ENCODE results near the gene ZNF175.
A peak's percentile ranks its signal among the peaks of the same experiment; 100 is the strongest.

ZNF175 gene

DNA sequence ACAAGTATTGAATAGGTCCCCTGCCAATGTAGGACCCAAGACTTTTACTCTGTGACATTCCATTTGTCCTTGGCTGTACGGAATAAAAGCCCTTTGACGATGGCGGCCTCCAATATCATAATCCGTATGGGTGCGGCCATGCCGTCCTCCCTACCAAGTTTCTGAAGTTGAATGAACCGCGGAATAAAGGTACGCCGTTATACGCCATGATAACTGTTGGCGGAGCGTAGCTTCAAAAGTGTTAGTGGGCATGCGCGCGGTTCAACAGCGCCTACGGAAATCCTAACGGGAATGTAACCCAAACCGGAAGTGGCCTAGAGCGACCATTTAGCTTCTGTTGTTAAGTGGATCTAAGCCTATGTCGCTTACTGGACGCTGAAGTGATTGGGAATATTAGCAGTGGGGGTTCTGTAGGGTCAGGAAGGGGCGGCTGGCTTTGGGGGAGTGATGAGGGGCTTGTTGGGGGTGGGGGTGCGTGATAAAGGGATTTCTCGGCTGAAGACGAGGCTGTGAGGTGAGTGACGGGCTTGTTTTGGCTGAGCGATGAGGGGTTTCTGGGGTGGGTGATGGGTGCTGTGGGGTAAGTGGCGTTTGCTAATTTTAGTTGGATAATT, at the start of gene ZNF175:
Gene ZNF175 (plus strand): TSS at position 322 of the 614 bp plus-strand sequence. CDS start 2,047 bp downstream, outside the sequence.
- peak; percentile 83 for DNase-seq

DNA sequence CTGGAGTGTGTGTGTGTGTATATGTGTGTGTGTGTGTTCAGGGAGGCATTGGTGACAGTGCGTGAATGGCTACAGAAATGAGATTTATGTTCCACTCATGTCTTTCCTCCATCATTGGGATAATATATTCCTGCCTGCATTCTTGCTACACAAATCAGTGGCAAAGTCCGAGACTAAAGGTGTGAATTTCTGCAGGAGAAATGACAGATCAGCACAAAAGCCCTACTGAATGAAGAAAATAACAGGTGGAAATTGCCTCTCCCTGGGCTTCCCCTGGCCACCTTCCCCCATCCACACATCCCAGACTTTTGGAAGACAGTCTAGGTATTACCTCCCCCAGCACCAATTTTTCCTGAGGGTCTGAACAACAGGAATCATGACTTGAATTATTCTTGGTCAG, 49.7 kb upstream of the ZNF175 start:
- DNase-seq, result no peak

DNA sequence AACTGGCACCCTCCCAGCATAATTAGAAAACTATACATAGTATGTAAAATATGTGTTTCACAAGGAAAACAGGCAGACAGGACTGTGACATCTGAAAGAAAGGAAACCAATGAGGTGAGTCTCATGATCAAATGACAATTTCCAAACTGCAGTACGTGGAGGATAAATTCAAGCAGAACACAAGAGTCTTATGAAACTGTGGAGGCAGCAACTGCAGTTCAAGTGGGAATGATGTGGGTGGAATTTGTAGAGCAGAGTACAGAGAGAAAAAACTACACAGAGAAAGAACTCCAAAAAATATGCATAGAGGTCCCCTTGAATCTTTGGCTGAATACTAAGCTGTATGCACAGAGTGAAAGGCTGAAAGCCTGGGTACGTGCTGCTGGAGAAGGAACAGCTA, 49.3 kb upstream of the ZNF175 start:
- DNase-seq, result no peak

DNA sequence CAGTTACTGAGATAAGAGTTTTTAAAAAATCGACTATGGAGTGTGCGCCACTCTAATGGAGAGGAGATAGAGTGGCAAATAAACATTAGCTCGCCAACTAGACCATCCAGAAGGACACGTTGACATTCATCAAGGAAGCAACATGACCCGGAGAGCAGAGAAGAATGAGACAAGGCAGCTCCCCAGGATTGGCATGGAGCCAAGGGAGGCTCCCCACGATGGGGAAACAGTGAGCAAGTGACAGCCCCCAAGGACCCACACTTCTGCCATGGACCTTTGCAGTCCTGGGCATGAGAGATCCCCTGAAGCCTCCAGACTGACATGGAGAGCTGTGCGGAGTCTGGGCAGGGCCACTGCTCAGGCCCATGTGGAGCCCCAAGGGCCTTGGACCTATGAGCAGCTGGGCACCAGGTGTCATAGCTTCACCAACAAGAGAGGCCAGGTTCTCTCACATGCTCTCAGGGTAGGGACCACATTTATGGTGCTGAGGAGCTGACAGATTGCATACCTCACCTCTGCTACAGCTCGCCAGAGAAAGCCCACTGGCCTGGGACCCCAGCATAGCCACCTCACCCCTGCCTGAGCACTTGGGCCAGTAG, 46.3 kb upstream of the ZNF175 start:
- DNase-seq, result no peak

DNA sequence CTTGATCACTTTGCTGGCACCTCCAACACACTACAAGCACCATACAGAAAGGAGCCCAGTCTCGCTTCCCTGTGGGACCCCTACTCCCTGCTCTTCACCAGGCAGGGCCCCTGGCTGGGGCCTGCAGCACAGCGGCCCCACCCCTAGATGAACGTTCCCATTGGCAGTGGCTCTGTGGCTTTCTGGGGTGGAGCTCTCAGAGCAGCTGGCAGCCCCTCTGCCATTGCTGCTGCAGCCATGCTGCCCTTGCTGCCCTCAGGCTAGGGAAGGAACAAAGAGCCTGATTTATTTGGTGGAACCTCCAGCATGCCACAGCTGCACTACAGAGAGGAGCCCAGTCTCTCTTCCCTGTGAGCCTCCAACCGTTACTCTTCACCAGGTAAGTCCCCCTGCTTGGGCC, 45.4 kb upstream of the ZNF175 start:
- DNase-seq, result no peak

DNA sequence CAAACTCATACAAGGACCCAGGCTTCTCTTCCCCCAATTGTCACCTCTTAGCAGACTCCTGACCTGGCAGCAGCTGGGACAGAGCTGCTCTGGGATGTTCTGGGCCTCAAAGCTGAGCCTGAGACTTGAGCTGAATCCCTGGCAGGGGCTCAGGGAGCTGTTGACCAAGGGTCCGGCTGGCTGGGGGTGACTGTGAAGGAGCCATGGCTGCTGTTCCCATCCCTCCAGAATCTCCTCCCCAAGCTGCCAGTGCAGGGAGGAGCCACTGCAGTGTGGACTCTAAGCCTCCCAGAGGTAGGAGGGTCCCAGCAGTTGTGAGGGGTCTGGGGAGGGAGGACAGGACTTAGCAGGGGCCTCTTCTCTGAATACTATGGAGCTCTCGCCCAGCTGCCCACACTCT, 41.8 kb upstream of the ZNF175 start:
- no peak for DNase-seq

DNA sequence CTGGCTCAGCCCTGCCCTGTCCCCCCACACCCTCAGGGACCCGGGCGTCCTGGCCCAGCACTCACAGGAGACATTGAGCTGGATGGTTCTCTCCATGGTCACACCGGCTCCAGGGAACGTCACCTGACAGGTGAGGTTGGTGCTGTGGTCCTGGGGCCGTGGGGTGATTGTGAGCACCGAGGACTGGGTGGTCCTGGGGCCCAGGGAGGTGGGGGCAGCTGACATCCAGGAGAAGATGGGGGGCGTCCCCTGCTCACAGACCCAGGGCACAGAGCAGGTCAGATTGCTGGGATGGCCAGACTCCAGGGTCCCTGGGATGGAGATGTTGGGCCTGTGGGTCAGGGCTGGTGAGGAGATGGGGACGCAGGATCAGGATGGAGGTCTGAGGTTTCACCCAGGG, 40.5 kb upstream of the ZNF175 start:
- no peak for DNase-seq

DNA sequence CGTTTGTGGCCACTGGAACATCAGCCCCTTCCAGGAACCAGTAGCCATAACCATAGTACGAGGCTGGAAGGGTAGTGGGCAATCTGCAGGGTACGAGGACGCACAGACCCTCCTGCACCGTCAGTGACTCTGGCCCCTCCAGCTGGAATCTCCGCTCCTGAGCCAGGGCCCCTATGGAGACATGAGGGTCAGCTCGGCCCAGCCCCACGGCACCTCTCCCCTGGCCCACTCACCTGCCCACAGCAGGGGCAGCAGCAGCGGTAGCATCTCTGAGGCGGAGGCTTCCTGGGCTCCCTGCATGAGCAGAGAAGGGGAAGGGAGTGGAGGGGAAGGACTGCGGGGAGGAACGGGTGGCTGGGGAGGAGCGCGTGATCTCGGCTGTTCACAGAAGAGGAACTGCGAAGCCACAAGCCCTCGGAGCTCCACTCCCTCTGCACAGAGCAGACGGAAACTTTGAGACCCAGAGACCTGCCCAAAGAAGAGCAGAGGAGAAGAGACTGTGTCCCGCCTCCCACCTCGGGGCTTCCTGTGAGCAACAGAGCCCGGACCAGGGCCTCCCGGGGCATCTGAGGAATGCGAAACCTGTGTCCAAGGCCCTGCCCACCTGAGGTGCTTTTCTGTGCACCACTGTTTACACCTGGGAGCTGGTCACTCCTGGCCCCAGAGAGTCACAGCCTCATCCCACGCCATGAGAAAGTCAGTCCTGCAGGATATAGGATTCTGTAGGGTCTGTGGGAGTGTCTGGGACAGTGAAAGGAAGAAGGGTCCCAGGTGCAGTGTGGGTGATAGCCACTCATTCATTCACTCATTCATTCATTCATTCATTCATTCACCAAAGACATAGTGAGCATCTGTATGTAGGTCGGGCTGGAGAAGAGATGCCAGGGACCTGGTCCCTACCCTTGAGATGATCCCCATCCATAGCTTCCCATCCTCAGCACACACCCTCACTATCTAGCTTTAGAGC, 39.5 kb upstream of the ZNF175 start, which contains the start of gene SIGLEC6:
Gene SIGLEC6 (minus strand): TSS at position 322 of the 967 bp plus-strand sequence. CDS start 22 bp downstream, at position 300.
- DNase-seq, result no peak

DNA sequence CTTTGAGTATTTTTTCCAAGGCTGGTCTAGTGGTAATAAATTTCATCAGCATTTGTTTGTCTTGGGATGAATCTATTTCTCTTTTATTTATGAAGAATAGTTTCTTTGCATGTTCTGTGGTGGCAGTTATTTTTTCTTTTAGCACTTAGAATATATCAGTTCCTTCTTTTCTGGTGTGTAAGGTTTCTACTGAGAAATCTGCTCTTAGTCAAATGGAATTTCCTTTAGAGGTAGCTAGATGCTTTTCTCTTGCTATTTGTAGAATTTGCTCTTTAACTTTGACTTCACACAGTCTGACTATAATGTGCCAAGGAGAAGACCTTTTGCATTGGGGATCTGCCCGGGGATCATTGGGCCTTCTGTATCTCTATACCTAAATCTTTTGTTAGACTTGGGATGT, 35.5 kb upstream of the ZNF175 start:
- no peak for DNase-seq

DNA sequence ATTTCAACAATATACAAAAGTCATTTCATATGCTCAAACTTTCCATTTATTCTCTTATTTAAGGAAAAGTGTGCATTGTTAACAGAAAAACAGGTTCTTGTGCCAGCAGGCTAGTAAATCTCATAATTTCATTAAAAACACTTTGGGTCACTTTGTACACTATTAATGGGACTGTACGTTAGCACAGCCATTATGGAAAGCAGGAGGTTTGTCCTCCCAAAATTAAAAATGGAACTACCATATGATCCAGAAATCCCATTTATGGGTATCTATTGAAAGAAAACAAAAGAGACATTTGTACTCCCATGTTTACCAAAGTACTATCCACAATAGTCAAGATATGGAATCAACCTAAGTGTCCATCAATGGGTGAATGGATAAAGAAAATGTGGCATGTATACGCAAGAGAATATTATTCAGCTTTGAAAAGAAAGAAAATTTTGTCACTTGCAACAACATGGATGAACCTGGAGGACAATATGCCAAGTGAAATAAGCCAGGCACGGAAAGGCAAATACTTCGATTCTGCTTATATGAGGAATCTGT, 31.2 kb upstream of the ZNF175 start:
- DNase-seq, result no peak

DNA sequence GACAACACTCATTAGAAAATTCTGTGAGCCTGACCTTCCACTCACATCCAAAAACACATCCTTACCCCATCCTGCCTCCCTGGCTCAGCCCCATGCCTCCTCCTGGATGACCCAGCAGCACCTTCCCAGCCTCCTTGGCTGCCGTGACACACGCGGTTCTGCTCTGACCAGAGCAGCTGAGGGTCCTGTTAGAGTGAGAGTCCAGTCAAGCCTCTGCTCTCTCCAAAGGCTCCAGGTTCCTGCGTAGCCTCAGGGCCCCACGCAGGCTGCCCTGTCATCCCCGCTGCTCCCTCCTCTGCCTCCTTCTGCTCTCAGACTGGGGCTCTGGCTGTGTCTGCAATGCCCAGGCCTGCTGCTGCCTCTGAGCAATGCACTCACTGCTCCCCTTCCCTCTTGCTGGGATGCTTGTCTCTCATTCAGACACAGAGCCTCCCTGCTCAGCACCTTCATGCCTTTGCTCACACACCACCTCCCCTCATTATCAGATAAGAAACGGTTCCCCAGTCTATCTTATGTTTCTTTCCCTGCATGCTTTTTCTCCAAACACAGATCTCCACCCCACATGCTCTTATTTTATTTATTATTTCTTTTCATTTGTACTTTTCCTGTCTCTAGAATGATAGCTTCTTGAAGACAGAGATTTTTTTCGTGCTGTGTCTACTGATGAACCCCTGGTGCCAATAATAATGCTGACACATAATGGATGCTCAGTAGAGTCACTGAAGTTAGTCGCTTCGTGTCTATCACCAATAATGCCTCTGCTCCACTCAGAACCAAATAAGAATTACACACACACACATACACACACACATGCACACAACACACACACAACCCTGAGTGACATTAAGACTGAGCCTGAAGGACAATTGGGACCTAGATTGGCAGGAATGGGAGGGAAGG, 29.4 kb upstream of the ZNF175 start:
- DNase-seq, result no peak

DNA sequence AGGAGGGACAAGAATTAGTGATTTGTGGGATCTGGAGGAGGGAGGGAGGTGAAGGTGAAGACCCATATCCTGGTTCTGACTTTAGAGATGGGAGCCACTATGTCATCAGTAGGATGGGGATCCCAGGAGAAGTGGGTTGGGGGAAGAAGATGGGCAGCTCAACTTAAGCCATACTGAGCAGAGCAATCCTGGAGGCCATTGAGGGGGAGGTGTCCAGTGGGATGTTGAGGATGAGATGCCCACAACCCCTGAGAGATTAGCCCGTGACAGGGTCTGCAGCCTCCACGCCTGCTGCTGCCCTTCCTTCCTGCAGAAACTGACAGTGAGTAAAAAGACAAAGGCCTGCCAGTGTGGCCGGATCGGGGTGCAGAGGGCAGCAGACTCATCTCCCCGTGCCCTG, 28.4 kb upstream of the ZNF175 start:
- DNase-seq, result no peak

DNA sequence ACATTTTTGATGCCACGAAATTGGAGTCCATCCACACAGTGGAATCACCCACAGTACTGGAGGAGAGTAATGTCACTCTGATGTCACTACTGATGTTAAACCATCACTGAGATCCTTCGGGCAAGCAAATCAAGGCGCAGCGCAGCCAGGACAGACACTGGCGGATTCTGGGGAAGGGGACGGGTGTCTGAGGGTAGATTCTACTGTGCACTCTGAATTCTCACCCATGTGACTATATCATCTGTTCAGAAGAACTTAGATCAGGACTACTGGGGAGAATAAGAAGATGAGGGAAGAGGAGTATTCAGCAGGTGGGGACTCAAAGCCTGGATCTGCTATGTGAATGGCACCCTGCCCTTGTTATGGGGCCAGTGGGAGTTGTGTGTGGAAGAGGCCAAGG, 27.0 kb upstream of the ZNF175 start:
- DNase-seq, result no peak

DNA sequence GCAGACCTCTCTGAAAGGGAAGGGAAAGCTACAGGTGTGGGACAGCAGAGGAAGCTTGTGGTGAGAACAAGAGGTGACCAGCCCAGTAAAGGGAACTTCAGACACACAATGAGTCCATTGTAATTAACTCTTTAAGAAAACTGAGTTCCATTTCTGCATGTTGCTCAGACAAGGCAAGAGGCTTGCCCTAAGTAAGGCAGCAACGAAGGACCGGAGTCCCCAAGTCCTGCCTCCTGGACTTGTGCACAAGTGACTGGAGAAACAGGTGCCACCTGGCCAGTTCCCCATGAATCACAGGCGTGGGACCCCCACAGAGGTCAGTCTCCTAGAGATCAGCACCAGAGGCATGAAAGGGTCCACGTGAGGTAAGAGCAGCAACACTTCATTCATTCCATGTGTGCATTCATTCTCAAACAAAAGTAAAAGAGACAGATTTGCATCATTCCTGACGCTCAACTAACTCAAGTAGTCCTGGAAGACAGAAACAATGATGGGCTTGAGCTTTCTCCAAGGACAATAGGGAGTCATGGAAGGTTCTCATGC, 24.9 kb upstream of the ZNF175 start:
- DNase-seq, result no peak

DNA sequence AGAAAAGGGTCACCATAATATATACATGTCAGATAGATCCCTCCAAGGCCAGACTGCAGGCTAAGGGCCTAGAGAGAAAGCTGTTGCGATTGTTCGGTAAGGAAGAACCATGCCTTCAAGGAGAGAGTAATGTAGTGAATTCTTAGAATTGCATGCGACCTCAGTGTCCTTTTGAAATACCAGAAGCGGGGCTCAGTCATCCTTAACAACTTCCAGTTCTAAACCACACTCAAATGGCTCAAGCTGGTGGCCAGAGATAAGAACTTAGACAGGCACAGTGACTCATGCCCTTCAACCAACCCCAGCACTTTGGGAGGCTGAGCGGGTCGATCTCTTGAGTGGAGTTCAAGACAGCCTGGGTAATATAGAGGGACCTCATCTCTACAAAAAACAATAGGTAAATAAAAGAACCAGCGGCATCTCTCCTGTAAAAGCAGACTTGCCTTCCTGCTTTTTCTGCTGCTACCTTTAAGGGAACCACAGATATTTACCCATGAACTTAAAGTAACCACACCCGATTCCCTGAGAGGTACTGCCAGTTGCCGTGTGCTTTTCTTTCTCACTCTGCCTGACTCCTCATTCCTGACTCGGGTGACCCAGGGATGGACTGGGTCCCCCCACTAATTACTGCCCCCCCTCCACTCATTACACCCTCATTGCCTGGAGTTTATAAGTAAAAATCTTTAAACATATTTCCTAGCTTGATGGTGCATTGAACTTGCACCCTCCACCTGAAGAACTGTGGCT, 24.3 kb upstream of the ZNF175 start:
- DNase-seq, result no peak

DNA sequence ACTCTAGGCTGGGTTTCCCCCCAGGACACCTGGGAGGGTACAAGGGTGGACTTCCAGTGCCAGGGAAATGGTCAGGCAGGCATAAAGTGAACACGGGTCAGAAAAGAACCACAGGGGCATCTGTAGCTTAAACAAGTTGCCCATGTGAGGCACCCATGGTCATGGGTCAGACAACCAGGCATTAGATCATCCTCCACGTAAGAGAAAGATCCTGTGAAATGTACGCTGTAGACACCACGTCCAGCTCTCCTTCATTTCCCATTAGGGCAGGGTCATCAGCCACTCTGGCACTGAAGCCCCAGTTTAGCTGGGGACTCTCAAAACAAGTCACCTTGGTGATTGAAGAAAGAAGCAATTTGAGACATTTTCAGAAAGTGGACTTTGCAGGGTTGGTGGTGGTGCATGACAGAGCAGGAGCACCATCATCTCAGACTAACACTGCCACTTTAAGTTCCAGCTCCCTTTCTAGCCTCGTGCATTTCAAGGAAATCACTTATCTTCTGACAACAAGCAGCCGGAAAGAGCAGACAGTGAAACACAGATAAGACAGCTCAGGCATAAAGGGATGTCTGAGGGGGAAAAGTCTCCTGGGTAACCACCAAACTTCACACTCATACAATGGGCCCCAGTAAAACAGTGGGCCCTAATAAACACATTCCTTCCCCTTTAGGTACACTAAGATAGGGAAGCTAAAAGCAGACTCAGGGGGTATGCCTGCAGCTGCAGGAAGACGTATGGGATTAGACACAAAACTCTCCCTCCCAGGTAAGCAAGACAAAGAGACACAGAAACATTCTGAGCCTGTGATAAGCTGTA, 23.5 kb upstream of the ZNF175 start:
- no peak for DNase-seq

DNA sequence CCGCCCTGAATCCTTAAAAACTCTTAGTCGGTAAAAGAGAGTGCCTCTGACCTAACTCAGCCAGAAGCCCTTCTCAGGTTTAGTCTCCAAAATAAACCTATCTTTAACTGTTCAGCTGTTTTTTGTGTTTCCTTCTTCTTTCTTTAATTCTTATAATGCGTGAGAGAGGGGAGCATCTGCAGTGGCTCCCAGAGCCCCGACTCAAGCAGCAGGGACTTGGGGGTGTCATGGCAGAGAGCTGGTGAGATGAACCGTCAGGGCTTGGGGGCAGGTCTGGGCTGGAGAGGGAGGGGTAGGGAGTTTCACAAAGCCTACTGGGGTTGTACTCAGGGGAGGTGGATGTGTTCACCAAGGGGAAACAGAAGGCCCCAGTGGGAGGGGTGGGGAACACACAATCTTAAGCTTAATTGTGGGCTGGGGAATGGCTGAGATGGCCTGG, 22.9 kb upstream of the ZNF175 start:
- no peak for DNase-seq

DNA sequence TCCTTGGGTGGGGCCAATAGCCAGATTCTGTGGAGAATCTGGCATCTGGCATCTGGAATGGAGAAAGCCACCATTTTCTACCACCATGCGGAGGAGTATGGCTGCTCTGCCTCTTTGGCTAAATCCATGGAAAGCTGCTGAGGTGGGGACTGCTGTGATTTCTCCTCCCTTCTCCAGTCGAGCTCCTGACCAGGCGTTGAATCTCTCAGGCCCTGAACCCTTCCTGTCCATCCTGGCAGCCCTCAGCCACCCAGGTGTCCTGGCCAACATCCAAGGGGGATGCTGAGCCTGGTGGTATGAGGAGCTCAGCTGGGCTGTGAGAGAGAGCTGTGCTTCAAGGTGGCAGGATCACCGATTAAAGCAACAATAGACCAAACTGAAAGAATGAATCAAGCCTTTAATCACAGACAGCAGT, 22.2 kb upstream of the ZNF175 start:
- DNase-seq, result no peak

DNA sequence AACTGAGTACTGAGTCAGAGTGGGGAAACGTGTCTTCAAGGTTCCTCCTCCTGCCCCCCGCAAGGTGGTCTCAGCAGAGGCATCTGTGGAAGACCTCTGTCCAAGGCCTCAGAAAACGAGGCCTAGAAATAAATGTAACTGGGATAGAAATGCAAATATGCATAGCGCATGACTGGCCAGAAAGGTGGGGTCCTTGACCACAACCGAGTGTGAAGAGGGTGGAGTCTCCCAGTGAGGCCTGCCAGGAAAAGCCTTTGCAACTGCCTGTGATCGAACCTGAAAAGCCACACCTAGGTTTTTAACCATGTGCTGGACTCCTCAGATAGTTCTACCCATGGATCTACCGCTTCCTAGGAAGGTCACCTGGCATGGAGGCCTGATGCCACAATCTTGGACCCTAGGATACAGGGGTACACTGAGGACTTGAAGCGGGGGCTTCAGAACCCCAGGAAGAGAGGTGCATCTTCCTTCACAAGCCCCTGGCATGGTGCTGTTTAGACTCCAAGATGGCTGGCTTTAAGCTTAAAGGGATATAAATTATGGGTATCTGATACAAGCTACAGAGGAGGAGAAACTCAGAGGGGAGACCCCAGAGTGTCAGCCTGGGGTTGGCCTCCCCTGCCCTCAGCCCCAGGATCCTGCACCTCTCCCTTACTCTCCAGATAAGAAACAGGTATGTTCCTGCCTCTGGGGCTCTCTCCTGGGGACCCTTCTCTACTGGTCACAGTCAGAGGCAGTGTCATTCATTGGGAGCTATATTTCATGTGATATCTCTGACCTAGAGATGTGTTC, 21.4 kb upstream of the ZNF175 start:
- no peak for DNase-seq

Measured in stimulated activated naive CD4-positive, alpha-beta T cell treated with Interleukin-2 at 50 U/mL for 16 hours (primary cell).